Parathyroid adenoma (tissue), 2 donors: ENCODE measurements around the gene STAMBP.

Experiments used
- H2AFZ ChIP-seq: fragments of 300-600 bp; sonication (generic); one replicate; pipeline ENCODE4 v1.7.0; 2017; ENCODE audit warnings: antibody characterized with exemption, mild to moderate bottlenecking
- H3K27ac ChIP-seq: fragments of 300-600 bp; sonication (generic); one replicate; pipeline ENCODE4 v1.7.0; 2017
- H3K27me3 ChIP-seq: fragments of 300-600 bp; sonication (generic); one replicate; pipeline ENCODE4 v1.7.0; 2017; ENCODE audit warnings: low read length; ENCODE audit not compliant: control insufficient read depth, insufficient read depth
- H3K36me3 ChIP-seq: fragments of 300-600 bp; sonication (generic); one replicate; pipeline ENCODE4 v1.7.0; 2017; ENCODE audit warnings: low read length; ENCODE audit not compliant: control insufficient read depth, insufficient read depth
- H3K4me1 ChIP-seq: fragments of 300-600 bp; sonication (generic); one replicate; pipeline ENCODE4 v1.7.0; 2017; ENCODE audit warnings: control low read depth
- H3K4me2 ChIP-seq: fragments of 300-600 bp; sonication (generic); one replicate; pipeline ENCODE4 v1.7.0; 2017; ENCODE audit warnings: low read length
- H3K4me3 ChIP-seq: fragments of 300-600 bp; sonication (generic); one replicate; pipeline ENCODE4 v1.7.0; 2017; ENCODE audit warnings: low read depth, low read length
- H3K79me2 ChIP-seq: fragments of 300-600 bp; sonication (generic); one replicate; pipeline ENCODE4 v1.7.0; 2017; ENCODE audit warnings: control low read depth
- H3K9ac ChIP-seq: fragments of 300-600 bp; sonication (generic); one replicate; pipeline ENCODE4 v1.7.0; 2017; ENCODE audit warnings: mild to moderate bottlenecking
- H3K9me3 ChIP-seq: fragments of 300-600 bp; sonication (generic); one replicate; pipeline ENCODE4 v1.7.0; 2017; ENCODE audit warnings: low read length; ENCODE audit not compliant: control insufficient read depth
- CTCF ChIP-seq: fragments of 300-600 bp; sonication (generic); IDR thresholded peaks from one replicate; pipeline ENCODE4 v1.7.0; 2017; ENCODE audit warnings: antibody characterized with exemption, mild to moderate bottlenecking
- donor health status: primary hyperparathyroidism.

The STAMBP gene

GRCh38 chr2:73915437-73915993 lies 86.8 kb downstream of the STAMBP start:
- H3K4me3 ChIP-seq = no peak overlapping the region
- no peak overlapping the region for H2AFZ ChIP-seq
- H3K9me3 ChIP-seq = no peaks in the 10 kb centered on the region
- no peak overlapping the region for H3K4me2 ChIP-seq
- TF ChIP-seq CTCF = no peak
- H3K36me3 ChIP-seq = no peaks in the 10 kb centered on the region
- no peak overlapping the region for H3K9ac ChIP-seq
- no peaks in the 10 kb centered on the region for H3K79me2 ChIP-seq
- no peaks in the 10 kb centered on the region for H3K27me3 ChIP-seq
- H3K27ac ChIP-seq = no peak overlapping the region
- no peaks in the 10 kb centered on the region for H3K4me1 ChIP-seq

DNA sequence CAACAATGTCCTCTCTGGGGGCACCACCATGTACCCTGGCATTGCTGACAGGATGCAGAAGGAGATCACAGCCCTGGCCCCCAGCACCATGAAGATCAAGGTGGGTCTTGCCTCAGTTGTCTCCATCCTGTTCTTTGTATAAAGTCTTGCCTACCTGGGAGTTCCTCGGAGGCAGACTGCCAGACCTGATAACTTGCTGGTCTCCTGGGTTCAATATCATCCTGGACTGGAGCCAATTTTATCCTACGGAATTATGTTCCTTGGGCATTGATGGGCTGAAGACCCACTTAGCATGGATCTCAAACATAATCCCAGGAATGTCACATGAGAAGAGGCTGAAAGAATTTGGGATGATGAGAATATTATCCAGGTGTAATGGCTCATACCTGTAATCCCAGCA lies 87.9 kb downstream of the STAMBP start:
- H3K79me2 ChIP-seq = no peaks in the 10 kb centered on the region
- no peak overlapping the region for H3K4me3 ChIP-seq
- H3K4me2 ChIP-seq = no peak overlapping the region
- no peaks in the 10 kb centered on the region for H3K4me1 ChIP-seq
- no peak overlapping the region for H3K27ac ChIP-seq
- H3K27me3 ChIP-seq = no peaks in the 10 kb centered on the region
- H2AFZ ChIP-seq = no peak overlapping the region
- no peaks in the 10 kb centered on the region for H3K9me3 ChIP-seq
- TF ChIP-seq CTCF = no peak
- no peaks in the 10 kb centered on the region for H3K36me3 ChIP-seq
- no peak overlapping the region for H3K9ac ChIP-seq

- no peak overlapping the region for H3K27ac ChIP-seq
- H3K4me3 ChIP-seq = no peak overlapping the region
- no peaks in the 10 kb centered on the region for H3K27me3 ChIP-seq
- H3K4me1 ChIP-seq = no peaks in the 10 kb centered on the region
- H3K4me2 ChIP-seq = no peak overlapping the region
- no peak overlapping the region for H2AFZ ChIP-seq
- no peaks in the 10 kb centered on the region for H3K79me2 ChIP-seq
- no peak for TF ChIP-seq CTCF
- no peak overlapping the region for H3K9ac ChIP-seq
- H3K36me3 ChIP-seq = no peaks in the 10 kb centered on the region
- no peaks in the 10 kb centered on the region for H3K9me3 ChIP-seq
Observed at GRCh38 chr2:73917296-73917695, 88.5 kb downstream of the STAMBP start.

DNA sequence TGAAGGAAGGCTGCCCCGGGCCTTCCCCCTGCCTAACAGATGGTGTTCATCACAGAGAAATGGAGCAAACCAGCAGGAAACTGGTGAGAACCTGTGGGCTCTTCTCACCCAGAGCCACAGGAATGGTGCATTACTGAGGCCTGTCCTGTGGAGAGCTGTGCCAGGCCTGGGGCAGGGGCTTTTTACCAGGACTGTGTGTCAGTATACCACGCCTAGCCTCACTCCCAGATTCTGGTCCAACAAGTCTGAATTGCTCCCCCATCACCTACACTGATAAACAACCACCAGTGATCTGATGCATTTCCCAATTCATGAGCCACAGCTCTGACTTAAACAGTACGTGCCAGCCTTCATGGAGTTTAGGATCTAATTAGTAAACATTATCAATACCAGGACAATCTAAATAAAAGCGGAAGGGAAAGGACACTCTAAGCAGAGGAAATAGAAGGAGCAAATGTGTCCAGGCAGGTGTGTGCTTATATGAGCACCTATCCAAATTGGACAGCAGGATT lies 89.0 kb downstream of the STAMBP start:
- Histone ChIP-seq H3K4me3 (no peak overlapping the region), H3K27ac (no peak overlapping the region), H3K4me1 (no peaks in the 10 kb centered on the region), H3K79me2 (no peaks in the 10 kb centered on the region), H3K36me3 (no peaks in the 10 kb centered on the region), H3K4me2 (no peak overlapping the region), H3K9ac (no peak overlapping the region), H3K9me3 (no peaks in the 10 kb centered on the region), H3K27me3 (no peaks in the 10 kb centered on the region), H2AFZ (no peak overlapping the region)
- TF ChIP-seq CTCF = no peak

DNA sequence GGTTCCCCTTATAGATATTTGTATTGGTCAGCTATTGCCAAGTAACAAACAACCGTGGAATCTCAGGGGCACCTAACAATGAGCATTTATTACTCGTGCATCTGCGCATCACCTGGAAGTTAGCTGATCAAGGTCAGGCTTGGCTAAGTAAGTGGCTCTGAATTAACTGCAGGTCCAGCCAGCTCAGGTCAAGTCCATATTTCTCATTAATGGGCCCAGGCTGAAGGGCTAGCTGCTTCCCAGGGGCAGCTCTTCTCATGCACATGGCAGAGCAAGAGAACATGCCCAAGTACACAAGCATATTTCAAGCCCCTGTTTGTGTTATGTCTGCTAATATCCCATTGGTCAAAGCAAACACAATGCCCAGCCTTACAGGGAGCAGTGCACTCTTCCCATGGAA lies 90.1 kb downstream of the STAMBP start:
- TF ChIP-seq CTCF = no peak
- H3K4me1 ChIP-seq = no peaks in the 10 kb centered on the region
- H3K4me2 ChIP-seq = no peak overlapping the region
- no peak overlapping the region for H2AFZ ChIP-seq
- no peaks in the 10 kb centered on the region for H3K36me3 ChIP-seq
- H3K9me3 ChIP-seq = no peaks in the 10 kb centered on the region
- no peak overlapping the region for H3K4me3 ChIP-seq
- H3K79me2 ChIP-seq = no peaks in the 10 kb centered on the region
- H3K9ac ChIP-seq = no peak overlapping the region
- H3K27ac ChIP-seq = no peak overlapping the region
- H3K27me3 ChIP-seq = no peaks in the 10 kb centered on the region
